ENCODE results near the gene FBXO34.

- TF ChIP-seq CTCF (IDR thresholded peaks at IDR 0.05) (no peak), POLR2A (IDR thresholded peaks at IDR 0.05) (no peak)
Observed at GRCh38 chr14:55384536-55384935, 113.3 kb downstream of the FBXO34 start.
